ENCODE results near the gene DUSP7. TPM values are rescaled to one million over a fixed set of nuclear protein-coding genes. Genes with fewer than 3 reads are reported as not detected.

The DUSP7 gene
- total and polyA plus RNA-seq, 9 of the 15 experiments (the other 6 are each of a cell fraction or from before 2014, with no cell fraction given) = 0.45 to 15.8 (median 8.2) TPM

Other genes starting within 250 kb of the DUSP7 start
Only the 7 nearest of the 18 such genes appear.
- gene GPR62, start 101.2 kb downstream of the DUSP7 start, total RNA-seq (2014; rRNA removed) = not detected in 2 replicates
- not detected in 2 replicates for gene GPR62, start 101.2 kb downstream of the DUSP7 start, total RNA-seq (2014; rRNA removed; fragmentation: Illumina TruSeq; extraction: Trizol)
- gene GPR62, start 101.2 kb downstream of the DUSP7 start, total RNA-seq (2015; rRNA removed; fragmentation: Illumina TruSeq; extraction: Trizol) = not detected in 2 replicates
- not detected in 2 replicates for gene GPR62, start 101.2 kb downstream of the DUSP7 start, total RNA-seq (2021)
- not detected in 2 replicates for gene GPR62, start 101.2 kb downstream of the DUSP7 start, polyA plus RNA-seq (2011; rRNA removed)
- not detected in 2 replicates for gene GPR62, start 101.2 kb downstream of the DUSP7 start, polyA plus RNA-seq (2014; fragmentation: Illumina TruSeq; extraction: Trizol)
- gene GPR62, start 101.2 kb downstream of the DUSP7 start, polyA plus RNA-seq (2014; fragmentation: Nextera tagmentation; extraction: Ambion mirVana) = not detected
- not detected in 2 replicates for gene GPR62, start 101.2 kb downstream of the DUSP7 start, polyA plus RNA-seq (2014; rRNA removed)
- gene PCBP4, start 89.1 kb downstream of the DUSP7 start, total RNA-seq (2014; rRNA removed) = 4.6 and 4.9 TPM in 2 replicates
- 0.73 and 0.93 TPM in 2 replicates for gene PCBP4, start 89.1 kb downstream of the DUSP7 start, total RNA-seq (2014; rRNA removed; fragmentation: Illumina TruSeq; extraction: Trizol)
- gene PCBP4, start 89.1 kb downstream of the DUSP7 start, total RNA-seq (2015; rRNA removed; fragmentation: Illumina TruSeq; extraction: Trizol) = 1.6 and 2.1 TPM in 2 replicates
- 4.7 and 5.7 TPM in 2 replicates for gene PCBP4, start 89.1 kb downstream of the DUSP7 start, total RNA-seq (2021)
- 3.1 and 5.5 TPM in 2 replicates for gene PCBP4, start 89.1 kb downstream of the DUSP7 start, polyA plus RNA-seq (2011; rRNA removed)
- 2.6 and 4.7 TPM in 2 replicates for gene PCBP4, start 89.1 kb downstream of the DUSP7 start, polyA plus RNA-seq (2014; fragmentation: Illumina TruSeq; extraction: Trizol)
- gene PCBP4, start 89.1 kb downstream of the DUSP7 start, polyA plus RNA-seq (2014; fragmentation: Nextera tagmentation; extraction: Ambion mirVana) = under 1 TPM; 0.06 to 0.07 TPM
- 5.8 and 6.4 TPM in 2 replicates for gene PCBP4, start 89.1 kb downstream of the DUSP7 start, polyA plus RNA-seq (2014; rRNA removed)
- gene ABHD14B, start 82.5 kb downstream of the DUSP7 start, total RNA-seq (2014; rRNA removed) = 46.5 and 78.4 TPM in 2 replicates
- 27.4 and 28.3 TPM in 2 replicates for gene ABHD14B, start 82.5 kb downstream of the DUSP7 start, total RNA-seq (2014; rRNA removed; fragmentation: Illumina TruSeq; extraction: Trizol)
- gene ABHD14B, start 82.5 kb downstream of the DUSP7 start, total RNA-seq (2015; rRNA removed; fragmentation: Illumina TruSeq; extraction: Trizol) = 33.7 and 34.0 TPM in 2 replicates
- gene ABHD14B, start 82.5 kb downstream of the DUSP7 start, total RNA-seq (2021) = 65.2 and 68.0 TPM in 2 replicates
- gene ABHD14B, start 82.5 kb downstream of the DUSP7 start, polyA plus RNA-seq (2011; rRNA removed) = 107 and 114 TPM in 2 replicates
- gene ABHD14B, start 82.5 kb downstream of the DUSP7 start, polyA plus RNA-seq (2014; fragmentation: Illumina TruSeq; extraction: Trizol) = 72.2 and 86.5 TPM in 2 replicates
- 10 to 100 TPM; 10.6 to 11.7 TPM for gene ABHD14B, start 82.5 kb downstream of the DUSP7 start, polyA plus RNA-seq (2014; fragmentation: Nextera tagmentation; extraction: Ambion mirVana)
- 80.5 and 87.3 TPM in 2 replicates for gene ABHD14B, start 82.5 kb downstream of the DUSP7 start, polyA plus RNA-seq (2014; rRNA removed)
- 8.4 and 12.2 TPM in 2 replicates for gene ABHD14A, start 81.5 kb downstream of the DUSP7 start, total RNA-seq (2014; rRNA removed)
- gene ABHD14A, start 81.5 kb downstream of the DUSP7 start, total RNA-seq (2014; rRNA removed; fragmentation: Illumina TruSeq; extraction: Trizol) = 1.7 and 3.3 TPM in 2 replicates
- 7.7 and 8.3 TPM in 2 replicates for gene ABHD14A, start 81.5 kb downstream of the DUSP7 start, total RNA-seq (2015; rRNA removed; fragmentation: Illumina TruSeq; extraction: Trizol)
- gene ABHD14A, start 81.5 kb downstream of the DUSP7 start, total RNA-seq (2021) = 9.4 and 10.6 TPM in 2 replicates
- 6.6 and 10.5 TPM in 2 replicates for gene ABHD14A, start 81.5 kb downstream of the DUSP7 start, polyA plus RNA-seq (2011; rRNA removed)
- gene ABHD14A, start 81.5 kb downstream of the DUSP7 start, polyA plus RNA-seq (2014; fragmentation: Illumina TruSeq; extraction: Trizol) = 7.1 and 8.4 TPM in 2 replicates
- gene ABHD14A, start 81.5 kb downstream of the DUSP7 start, polyA plus RNA-seq (2014; fragmentation: Nextera tagmentation; extraction: Ambion mirVana) = 1 to 10 TPM in 1 of 2 experiments, under 1 TPM in 1; 0.90 to 2.0 TPM
- gene ABHD14A, start 81.5 kb downstream of the DUSP7 start, polyA plus RNA-seq (2014; rRNA removed) = 9.6 and 14.0 TPM in 2 replicates
- gene ACY1, start 73.0 kb downstream of the DUSP7 start, total RNA-seq (2014; rRNA removed) = 118 and 179 TPM in 2 replicates
- 44.6 and 70.7 TPM in 2 replicates for gene ACY1, start 73.0 kb downstream of the DUSP7 start, total RNA-seq (2014; rRNA removed; fragmentation: Illumina TruSeq; extraction: Trizol)
- 93.2 and 96.9 TPM in 2 replicates for gene ACY1, start 73.0 kb downstream of the DUSP7 start, total RNA-seq (2015; rRNA removed; fragmentation: Illumina TruSeq; extraction: Trizol)
- gene ACY1, start 73.0 kb downstream of the DUSP7 start, total RNA-seq (2021) = 134 and 138 TPM in 2 replicates
- 104 and 144 TPM in 2 replicates for gene ACY1, start 73.0 kb downstream of the DUSP7 start, polyA plus RNA-seq (2011; rRNA removed)
- 123 and 129 TPM in 2 replicates for gene ACY1, start 73.0 kb downstream of the DUSP7 start, polyA plus RNA-seq (2014; fragmentation: Illumina TruSeq; extraction: Trizol)
- gene ACY1, start 73.0 kb downstream of the DUSP7 start, polyA plus RNA-seq (2014; fragmentation: Nextera tagmentation; extraction: Ambion mirVana) = 100 to 1,000 TPM; 179 to 195 TPM
- 128 and 136 TPM in 2 replicates for gene ACY1, start 73.0 kb downstream of the DUSP7 start, polyA plus RNA-seq (2014; rRNA removed)
- gene RPL29, start 60.7 kb downstream of the DUSP7 start, total RNA-seq (2014; rRNA removed) = 1,104 and 1,143 TPM in 2 replicates
- 811 and 895 TPM in 2 replicates for gene RPL29, start 60.7 kb downstream of the DUSP7 start, total RNA-seq (2014; rRNA removed; fragmentation: Illumina TruSeq; extraction: Trizol)
- 1,065 and 1,147 TPM in 2 replicates for gene RPL29, start 60.7 kb downstream of the DUSP7 start, total RNA-seq (2015; rRNA removed; fragmentation: Illumina TruSeq; extraction: Trizol)
- gene RPL29, start 60.7 kb downstream of the DUSP7 start, total RNA-seq (2021) = 917 and 1,045 TPM in 2 replicates
- 1,156 and 1,373 TPM in 2 replicates for gene RPL29, start 60.7 kb downstream of the DUSP7 start, polyA plus RNA-seq (2011; rRNA removed)
- gene RPL29, start 60.7 kb downstream of the DUSP7 start, polyA plus RNA-seq (2014; fragmentation: Illumina TruSeq; extraction: Trizol) = 1,281 and 1,602 TPM in 2 replicates
- gene RPL29, start 60.7 kb downstream of the DUSP7 start, polyA plus RNA-seq (2014; fragmentation: Nextera tagmentation; extraction: Ambion mirVana) = 100 to 1,000 TPM; 568 to 871 TPM
- 1,326 and 1,475 TPM in 2 replicates for gene RPL29, start 60.7 kb downstream of the DUSP7 start, polyA plus RNA-seq (2014; rRNA removed)
- gene POC1A, start 97.9 kb upstream of the DUSP7 start, total RNA-seq (2014; rRNA removed) = 16.0 and 19.6 TPM in 2 replicates
- gene POC1A, start 97.9 kb upstream of the DUSP7 start, total RNA-seq (2014; rRNA removed; fragmentation: Illumina TruSeq; extraction: Trizol) = 7.5 and 8.5 TPM in 2 replicates
- 9.5 and 11.3 TPM in 2 replicates for gene POC1A, start 97.9 kb upstream of the DUSP7 start, total RNA-seq (2015; rRNA removed; fragmentation: Illumina TruSeq; extraction: Trizol)
- 15.9 and 17.4 TPM in 2 replicates for gene POC1A, start 97.9 kb upstream of the DUSP7 start, total RNA-seq (2021)
- 15.2 and 16.6 TPM in 2 replicates for gene POC1A, start 97.9 kb upstream of the DUSP7 start, polyA plus RNA-seq (2011; rRNA removed)
- gene POC1A, start 97.9 kb upstream of the DUSP7 start, polyA plus RNA-seq (2014; fragmentation: Illumina TruSeq; extraction: Trizol) = 17.5 and 19.6 TPM in 2 replicates
- gene POC1A, start 97.9 kb upstream of the DUSP7 start, polyA plus RNA-seq (2014; fragmentation: Nextera tagmentation; extraction: Ambion mirVana) = 1 to 10 TPM; 7.2 to 9.4 TPM
- 12.1 and 17.3 TPM in 2 replicates for gene POC1A, start 97.9 kb upstream of the DUSP7 start, polyA plus RNA-seq (2014; rRNA removed)